Posterior vena cava (tissue), 2 donors: ENCODE measurements around the gene RXRA. TPM values are rescaled to one million over a fixed set of nuclear protein-coding genes. Genes with fewer than 3 reads are reported as not detected.

Experiments
- DNase-seq: peaks from one replicate; pipeline ENCODE4 v3.0.0-alpha.2; 2020; ENCODE audit warnings: low spot score
- intact Hi-C, 2 donors: fragments of 100-400 bp; cut with DNase I; formaldehyde crosslinking; loops; one replicate each; pipeline versions ENCODE4 v1.14.1 to v1.14.2; 2022 to 2023
- long read RNA-seq, 2 donors: library from polyadenylated mRNA; unstranded; transcript quantifications; one replicate each; pipeline ENCODE4 v2.0.0, GENCODE V29; 2020 to 2021
- total RNA-seq, 2 donors: library from RNA; stranded (reverse); fragmentation: NEBNext Ultra II Directional; extraction: Animal tissue kit (Norgen Biotek cat#: 25700); gene quantifications; one replicate each; pipeline ENCODE4 v1.2.1, GENCODE V29; 2021
- donor health status: DM: yes; HTN: yes; CAD: no.
- donor health status: DM: yes; HTN: yes; CAD: no.

RXRA gene
- 10 to 100 TPM; 41.5 to 44.7 TPM for total RNA-seq
- long read RNA-seq, donor 1, transcript RXRA-202 (10 exons, 1,846 nt) = major isoform, 7 of 37 reads
- long read RNA-seq, donor 1, partial matches to known transcripts = 4 of 37 reads
- long read RNA-seq, donor 1, other reads (novel, unspliced or antisense) = 26 of 37 reads
- long read RNA-seq, donor 2, partial matches to known transcripts = 4 of 63 reads
- long read RNA-seq, donor 2, other reads (novel, unspliced or antisense) = 55 of 63 reads

DNA sequence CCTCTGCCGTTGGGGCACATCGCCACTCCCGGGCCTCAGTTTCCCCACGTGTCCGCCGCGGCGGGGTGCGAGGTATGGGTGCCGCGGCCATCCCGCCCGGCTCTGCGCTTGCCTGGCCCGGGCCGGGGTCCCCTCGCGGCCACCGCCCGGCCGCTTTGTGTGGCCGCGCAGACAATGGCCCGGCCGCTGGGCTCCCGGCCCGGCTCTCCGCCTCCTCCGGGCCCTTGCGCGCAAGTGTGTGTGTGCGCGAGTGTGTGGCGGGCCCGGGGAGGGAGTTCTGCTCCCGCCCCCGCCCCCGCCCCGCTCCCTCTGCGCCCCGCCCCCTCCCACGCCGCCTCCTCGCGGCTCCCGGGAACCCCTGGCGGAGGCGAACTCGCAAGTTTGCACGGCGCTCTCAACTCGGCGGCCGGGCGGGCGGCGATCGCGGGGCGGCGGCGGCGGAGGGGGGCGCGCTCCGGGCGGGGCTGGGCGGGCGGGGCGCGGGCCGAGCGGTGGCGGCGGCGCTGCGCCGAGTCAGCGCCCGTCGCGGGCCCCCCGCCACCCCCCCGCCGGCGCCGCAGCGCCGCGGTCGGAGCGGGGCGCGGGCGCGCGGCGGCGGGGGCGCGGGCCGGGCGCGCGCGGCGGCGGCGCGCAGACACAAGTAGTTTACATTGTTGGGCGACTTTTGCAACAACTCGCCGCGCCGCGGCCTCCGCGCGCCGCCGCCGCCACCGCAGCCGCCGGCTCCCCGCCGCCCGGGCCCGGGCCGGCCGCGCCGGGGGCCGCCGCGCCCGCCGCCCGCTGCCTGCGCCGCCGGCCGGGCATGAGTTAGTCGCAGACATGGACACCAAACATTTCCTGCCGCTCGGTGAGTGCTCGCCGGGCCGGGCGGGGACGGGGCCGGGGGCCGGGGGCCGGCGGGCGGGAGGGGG lies at the start of gene RXRA:
RXRA (plus strand) TSS at position 643 of the 911 bp plus-strand sequence; CDS start at position 820, 177 bp downstream.
- intact Hi-C loops = loop anchor here in 1 of 2 donors (10.0 kb wide), 1 partner anchor 151 kb away; no protein-coding TSS in a partner anchor
- peak; percentile 94 for DNase-seq

DNA sequence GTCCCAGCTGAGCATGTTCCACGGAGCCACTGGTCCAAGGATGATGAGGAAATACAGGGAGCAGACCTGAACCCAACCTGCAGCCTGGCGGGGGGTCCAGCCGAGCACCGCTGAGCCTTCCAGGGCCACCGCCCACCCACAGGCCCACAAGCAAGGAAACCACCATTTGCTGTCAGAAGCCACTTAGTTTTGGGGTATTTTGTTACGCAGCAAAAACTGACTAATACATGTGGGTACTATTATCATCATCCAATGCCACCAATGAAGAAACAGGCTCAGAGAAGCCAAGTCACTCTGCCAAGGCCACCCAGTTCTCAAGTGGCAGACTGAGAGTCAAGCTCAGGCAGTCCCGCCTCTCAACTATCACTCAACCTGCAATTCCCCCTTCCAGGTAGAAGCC lies 48.0 kb upstream of the RXRA start:
- intact Hi-C loops = no loop called here
- no peak for DNase-seq

DNA sequence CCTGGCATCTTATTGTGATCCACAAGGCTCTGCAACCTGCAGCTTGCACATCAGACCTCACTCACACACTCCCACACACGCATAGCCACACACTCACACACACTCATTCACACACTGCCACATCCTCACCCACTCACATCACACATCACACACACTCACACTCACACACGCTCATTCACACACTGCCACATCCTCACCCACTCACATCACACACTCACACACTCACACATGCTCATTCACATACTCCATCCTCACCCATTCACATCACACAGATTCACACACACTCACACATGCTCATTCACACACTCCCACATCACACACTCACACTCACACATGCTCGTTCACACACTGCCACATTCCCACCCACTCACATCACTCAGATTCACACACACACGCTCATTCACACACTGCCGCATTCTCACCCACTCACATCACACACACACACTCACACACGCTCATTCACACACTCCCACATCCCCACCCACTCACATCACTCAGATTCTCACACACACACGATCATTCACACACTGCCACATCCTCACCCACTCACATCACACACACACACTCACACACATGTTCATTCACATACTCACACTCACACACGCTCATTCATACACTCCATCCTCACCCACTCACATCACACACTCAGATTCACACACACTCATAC lies 47.1 kb upstream of the RXRA start:
- no peak for DNase-seq
- intact Hi-C loops = loop anchor here in 1 of 2 donors (1.0 kb wide), 1 partner anchor 49 kb away; no protein-coding TSS in a partner anchor

DNA sequence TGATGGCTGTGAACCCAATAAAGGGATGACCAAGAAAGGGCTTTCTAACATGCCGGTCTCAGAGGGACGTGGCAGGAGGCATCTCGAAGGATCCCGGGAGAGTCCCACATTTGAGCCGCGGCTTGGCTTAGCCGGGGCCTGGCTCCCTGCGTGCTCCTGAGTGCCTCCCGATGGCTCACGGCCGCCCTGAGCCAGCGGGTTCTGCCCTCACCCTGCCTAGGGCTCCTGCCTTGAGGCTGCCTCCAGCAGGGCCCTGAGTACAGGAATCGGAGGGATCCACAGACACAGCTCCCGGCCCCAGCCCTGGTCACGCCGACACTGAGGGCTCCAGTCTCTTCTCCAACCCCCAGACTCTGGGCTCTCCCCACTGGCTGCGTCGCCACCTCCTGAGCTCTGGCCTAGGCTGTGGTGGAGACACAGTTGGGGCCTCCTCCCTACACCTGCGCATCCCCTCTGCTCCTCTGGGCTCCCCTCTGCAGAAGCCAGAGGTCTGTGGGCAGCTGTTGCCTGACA lies 44.1 kb upstream of the RXRA start:
- intact Hi-C loops = no loop called here
- DNase-seq = no peak

DNA sequence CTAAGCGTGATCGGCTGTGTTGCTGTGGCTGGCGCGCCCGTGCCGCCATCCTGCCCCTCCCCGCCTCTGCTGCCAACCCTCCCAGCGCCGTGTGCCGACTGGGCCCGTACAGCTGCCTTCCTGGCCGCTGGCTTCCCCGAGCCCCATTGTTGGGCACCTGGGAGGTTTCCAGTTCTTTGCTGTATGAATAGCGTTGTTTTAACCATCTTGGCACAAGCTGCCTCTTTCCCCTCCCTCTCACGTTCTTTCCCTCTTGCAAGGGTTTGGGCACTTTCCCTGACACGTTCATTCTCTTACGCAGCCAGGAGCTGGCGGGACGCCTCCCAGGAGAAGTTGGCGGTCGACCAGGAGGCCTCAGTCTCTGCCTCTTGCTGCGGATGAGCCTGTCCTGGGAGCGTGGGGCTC lies 43.1 kb upstream of the RXRA start:
- intact Hi-C loops = no loop called here
- DNase-seq = peak; percentile 89

DNA sequence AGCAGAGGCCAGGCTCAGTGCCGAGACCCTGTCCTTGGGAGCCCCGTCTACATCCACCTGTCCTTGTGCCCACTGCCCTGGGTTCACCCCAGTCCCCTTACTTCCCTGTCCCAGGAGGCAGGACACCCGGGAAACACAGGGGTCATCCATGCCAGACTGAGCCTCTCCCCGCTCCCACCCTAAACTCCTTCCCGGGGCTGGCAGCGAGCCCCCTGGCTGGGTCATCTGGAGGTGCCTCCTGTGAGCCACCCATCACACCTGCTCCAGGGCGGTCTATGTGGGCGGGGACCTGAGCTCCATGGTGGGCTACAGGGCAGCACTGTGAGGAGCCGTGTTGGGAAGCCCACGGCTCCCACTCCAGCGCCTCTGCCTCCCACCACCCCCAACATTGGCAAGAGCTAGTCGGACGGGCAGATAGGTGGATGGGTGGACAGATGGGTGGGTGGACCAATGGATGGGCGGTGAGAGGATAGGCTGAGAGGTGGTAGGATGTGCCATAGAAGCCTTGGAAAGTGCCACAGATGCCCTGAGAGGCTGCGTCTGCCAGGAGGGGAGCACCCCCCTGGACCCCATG lies 42.5 kb upstream of the RXRA start:
- intact Hi-C loops = no loop called here
- no peak for DNase-seq

DNA sequence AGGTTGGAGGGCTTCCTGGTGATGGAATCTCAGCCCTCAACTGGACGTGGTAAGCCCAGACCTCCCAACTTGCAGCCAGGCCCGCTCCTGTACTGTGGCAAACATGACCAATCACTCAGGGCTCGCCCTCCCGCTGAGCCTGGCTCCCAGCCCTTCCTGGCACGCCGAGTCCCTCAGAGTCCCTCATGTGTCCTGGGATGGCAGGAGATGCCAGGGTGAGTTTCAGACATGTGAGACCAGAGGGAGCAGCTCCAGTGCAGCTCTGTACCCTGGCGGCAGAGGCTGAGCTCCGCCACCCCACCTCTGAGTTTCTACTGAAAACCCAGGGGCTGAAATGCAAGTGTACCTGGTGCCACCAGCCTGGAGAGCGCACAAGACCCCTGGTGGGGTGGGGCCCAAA lies 42.0 kb upstream of the RXRA start:
- DNase-seq = no peak
- intact Hi-C loops = no loop called here

DNA sequence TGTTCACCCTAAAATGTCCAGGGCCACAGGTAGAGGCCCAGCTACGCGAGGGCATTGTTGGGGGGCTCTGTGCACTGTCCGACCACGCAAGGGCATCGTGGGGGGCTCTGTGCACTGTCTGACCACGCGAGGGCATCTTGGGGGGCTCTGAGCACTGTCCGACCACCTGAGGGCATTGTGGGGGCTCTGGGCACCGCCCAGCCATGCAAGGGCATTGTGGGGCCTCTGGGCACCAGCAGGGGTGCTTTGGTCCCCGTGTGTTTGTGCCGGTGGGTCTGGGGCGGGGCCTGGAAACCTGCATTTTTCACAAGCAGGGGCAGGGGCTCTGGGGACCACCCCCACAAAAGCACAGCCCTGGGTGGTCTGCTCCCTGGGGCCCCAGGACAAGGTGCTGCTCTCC lies 41.5 kb upstream of the RXRA start:
- intact Hi-C loops = no loop called here
- DNase-seq = no peak

DNA sequence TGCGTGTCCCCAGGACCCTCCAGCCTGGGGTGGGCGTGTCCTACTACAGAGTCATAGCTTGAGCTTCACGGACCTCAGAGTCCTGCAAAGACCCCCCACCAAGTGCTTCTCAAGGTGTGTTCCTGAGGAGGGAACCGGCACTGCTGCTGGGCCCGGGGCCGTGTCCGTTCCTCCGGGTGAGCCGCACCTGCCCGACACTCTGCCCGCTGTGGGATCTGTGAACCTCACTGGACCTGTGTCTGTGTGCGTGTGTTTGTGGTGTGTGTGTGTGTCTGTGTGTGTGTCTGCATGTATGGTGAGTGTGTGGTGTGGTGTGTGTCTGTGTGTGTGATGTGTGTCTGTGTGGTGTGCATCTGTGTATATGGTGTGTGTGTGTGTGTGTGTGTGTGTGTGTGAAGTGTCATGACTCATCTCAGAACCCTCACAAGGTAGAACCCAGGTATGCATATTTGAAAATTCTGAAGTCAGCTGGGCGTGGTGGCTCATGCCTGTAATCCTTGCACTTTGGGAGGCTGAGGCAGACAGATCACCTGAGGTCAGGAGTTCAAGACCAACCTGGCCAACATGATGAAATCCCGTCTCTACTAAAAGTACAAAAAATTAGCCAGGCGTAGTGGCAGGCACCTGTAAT lies 40.9 kb upstream of the RXRA start:
- no peak for DNase-seq
- intact Hi-C loops = no loop called here

DNA sequence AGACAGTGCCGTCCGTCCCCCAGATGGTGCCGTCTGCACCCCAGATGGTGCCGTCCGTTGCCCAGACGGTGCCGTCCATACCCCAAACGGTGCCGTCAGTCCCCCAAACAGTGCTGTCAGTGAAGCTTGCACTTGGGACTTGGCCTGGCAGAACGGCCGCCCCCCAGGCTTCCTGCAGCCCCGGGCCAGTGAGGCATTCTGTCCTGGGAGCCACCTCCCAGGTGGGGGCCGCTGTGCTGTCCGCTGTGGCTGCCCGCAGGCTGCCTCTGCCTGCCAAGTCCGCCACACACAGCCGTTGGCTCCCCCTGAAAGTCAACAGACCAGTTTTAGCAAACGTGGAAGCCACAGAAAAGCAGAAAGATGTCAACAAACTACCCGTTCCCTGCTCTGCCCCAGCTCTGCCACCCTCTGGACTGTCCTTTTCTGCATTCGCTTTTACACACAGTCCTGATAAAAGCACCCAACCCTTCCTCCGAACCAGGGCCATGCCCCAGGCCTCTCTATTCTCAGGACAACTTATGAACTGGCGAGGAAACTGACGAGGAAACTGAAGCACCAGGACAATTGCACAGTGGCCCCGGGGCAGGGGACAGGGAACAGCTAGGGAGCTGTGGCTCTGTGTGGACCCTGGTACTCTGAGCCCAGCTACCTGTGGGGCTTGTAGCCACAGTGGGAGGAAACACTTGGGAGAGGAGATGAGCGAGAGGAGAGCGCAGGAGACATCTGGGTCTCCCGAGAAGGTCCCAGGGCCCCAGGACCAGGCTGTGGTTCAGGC lies 39.6 kb upstream of the RXRA start:
- intact Hi-C loops = no loop called here
- DNase-seq = no peak

DNA sequence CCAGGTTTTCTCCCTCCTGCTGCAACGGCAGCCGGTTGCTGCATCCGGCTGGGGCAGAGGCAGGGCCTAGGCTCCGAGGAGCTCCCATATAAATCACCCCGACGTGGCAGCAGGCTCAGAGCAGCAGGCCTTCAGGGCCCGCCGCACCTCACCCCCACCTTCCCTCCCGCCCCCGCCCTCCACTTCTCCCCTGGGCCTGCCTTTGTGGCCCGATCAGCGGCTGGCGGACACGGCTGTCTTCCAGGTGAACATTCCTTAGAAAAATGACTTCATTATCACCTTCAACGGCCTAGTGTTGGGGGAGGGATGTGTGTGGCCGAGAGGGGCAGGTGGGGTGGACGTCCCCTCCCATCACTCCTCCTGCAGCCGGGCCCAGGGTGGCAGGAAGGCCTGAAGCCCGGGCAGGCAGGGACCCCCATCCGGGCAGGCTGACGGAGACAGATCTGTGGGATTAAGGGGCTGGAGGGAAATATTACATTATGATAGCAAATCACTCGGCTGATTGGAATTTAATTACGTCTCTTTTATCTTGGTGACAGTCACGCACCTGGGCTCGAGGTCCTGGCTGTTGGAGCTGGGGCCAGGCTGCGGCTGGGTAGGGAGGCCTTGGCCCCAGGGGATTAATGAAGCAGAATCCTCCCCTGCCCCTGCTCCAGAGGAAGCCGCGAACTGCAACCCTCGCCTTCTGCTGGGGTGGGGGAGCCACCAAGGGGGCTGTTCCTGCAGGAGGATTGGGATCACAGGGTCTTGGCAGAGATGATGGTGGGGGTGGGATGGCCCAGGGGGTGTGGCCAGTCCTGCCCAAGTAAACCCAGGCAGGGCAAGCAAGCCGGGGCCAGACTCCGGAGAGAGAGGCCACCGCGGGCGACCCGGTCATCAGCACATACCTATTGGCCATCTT lies 38.4 kb upstream of the RXRA start:
- intact Hi-C loops = no loop called here
- DNase-seq = no peak

DNA sequence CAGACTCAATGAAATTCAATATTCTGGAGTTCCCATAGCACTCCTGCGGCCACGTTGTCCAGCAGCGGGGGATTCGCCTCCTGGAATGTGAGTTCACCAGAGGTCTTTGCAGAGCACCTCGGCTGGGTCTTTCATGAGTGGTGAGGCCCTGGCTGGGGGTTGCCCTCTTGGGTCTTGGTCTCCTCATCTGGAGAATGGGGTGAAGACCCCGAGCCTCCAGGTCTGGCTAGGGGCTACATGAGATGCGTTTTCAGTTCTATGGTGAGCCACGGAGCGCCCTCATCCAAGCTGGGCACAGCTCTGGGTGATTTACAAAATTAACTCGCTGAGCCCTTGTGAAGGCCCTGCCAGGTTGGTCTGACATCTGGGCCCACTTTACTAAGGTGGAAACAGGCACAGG lies 37.5 kb upstream of the RXRA start:
- intact Hi-C loops = no loop called here
- DNase-seq = no peak

DNA sequence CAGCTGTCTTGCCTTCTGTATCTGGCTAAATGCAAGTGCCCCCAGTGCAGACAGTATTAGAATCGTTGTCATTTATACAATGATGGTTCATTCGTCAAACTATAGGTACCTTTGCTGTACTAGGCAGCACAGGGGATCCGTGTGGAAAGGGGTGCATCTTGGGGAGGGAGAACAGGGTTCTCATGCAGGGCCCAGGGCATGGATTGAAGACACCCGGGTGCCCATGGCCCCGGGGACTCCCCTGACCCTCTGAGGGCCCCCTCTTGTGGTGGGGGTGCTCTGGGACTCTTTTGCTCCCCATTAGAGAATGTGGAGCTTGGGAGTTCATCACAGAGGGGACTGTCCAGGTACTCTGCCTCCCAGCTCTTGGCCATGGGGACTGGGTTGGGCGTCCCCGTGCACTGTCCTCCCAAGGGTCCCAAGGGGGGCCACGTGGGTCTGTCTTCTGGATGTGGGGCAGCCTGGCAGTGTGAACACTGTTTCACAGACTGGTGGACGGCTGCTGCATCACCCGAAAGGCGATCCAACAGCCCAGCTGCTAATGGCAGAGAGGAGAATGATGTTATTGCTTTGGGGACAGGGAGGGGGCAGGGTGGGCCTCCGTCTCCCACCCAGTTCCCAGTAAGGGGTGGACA lies 36.9 kb upstream of the RXRA start:
- intact Hi-C loops = no loop called here
- no peak for DNase-seq

DNA sequence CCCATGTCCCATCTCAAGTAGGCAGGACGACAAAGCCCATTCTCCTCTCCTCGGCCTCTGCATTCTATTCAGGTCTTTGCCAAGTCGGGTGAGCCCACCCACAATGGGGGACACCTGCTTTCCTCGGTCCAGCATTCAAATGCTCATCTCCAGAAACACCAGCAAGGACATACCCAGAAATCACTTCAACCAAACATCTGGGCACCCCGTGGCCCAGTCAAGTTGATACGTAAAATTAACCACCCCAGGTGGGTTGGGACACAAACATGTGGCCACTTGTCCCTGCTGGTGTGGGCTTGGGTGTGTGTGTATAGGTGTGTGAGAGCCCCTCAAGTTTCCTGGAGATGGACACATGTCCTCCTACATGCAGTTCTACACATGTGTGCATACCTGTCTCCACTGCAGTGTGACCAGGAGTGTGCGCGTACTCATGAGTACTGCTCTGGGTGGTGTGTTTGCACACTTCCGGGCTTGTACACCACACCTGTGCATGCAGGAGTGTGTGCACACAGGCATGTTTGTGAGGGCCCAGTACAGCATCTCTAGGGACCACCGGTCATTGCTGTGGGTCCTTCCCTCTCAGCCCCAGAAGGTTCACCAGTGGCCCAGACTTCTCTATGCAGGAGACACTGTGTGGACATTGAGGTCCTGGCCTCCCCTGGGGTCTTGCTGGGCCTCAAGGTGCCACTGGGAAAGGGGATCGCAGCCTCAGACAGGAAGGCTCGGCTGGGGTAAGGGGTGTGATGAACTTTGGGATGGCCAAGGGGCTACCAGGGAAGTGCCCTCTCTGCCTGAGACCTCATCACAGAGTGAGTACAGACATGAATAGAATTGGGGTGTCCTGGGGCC lies 35.4 kb upstream of the RXRA start:
- intact Hi-C loops = no loop called here
- DNase-seq = no peak

DNA sequence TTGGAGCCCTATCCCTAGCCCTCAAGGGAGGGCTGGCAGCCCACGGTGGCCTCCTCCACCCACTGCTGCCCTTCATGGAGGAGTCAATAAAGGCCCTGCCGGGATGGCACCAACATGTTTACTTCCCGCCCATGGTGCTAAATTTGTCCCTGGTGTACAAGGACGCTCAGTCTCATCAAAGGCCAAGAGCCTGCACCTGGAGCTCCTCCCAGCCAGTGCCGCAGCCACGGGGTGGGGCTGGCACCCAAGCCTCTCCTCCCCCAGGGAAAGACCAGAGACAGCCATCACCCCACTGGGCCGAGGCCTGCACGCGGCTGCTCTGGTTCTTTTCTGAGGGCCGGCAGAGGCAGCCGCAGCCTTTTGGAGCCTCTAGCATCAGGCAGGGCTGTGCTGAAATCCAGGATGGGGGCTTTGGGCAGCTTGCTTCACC lies 34.8 kb upstream of the RXRA start:
- no peak for DNase-seq

More for the DNA sequence above, 34.8 kb upstream of the RXRA start:
- intact Hi-C loops = no loop called here
